SK-N-SH treated with all-trans-retinoic acid at 6 μM for 48 hours (cell line): ENCODE results near the gene COL6A2.

ENCODE experiments used
- ATAC-seq: fragments of 200-7000 bp; cut with Tn5 transposase; 3 replicates; pipeline ENCODE4 v1.9.1; 2020; ENCODE audit warnings: mild to moderate bottlenecking, moderate library complexity
- ARNTL ChIP-seq: fragments of 450-650 bp; formaldehyde crosslinking; IDR thresholded peaks from 2 replicates; pipeline ENCODE4 v1.5.0; 2020; ENCODE audit warnings: low read depth, mild to moderate bottlenecking, moderate library complexity, borderline replicate concordance
- BACH2 ChIP-seq: fragments of 250-450 bp; sonication (Bioruptor Pico); IDR thresholded peaks from 2 replicates; pipeline ENCODE4 v1.9.0; 2021; ENCODE audit warnings: mild to moderate bottlenecking, borderline replicate concordance
- CSDC2 ChIP-seq: fragments of 250-450 bp; sonication (Bioruptor Pico); IDR thresholded peaks from 2 replicates; pipeline ENCODE4 v1.5.0; 2020; ENCODE audit warnings: mild to moderate bottlenecking, moderate library complexity
- ESRRG ChIP-seq: fragments of 250-450 bp; sonication (Bioruptor Pico); IDR thresholded peaks from 2 replicates; pipeline ENCODE4 v1.6.1; 2021; ENCODE audit warnings: mild to moderate bottlenecking
- GLIS3 ChIP-seq: fragments of 250-450 bp; sonication (Bioruptor Pico); IDR thresholded peaks from 2 replicates; pipeline ENCODE4 v1.5.0; 2020; ENCODE audit warnings: mild to moderate bottlenecking, moderate library complexity
- ISL1 ChIP-seq: fragments of 250-450 bp; sonication (Bioruptor Pico); IDR thresholded peaks from 2 replicates; pipeline ENCODE4 v2.1.2; 2022; ENCODE audit warnings: mild to moderate bottlenecking, moderate library complexity
- OSR1 ChIP-seq: fragments of 250-450 bp; sonication (Bioruptor Pico); IDR thresholded peaks from 2 replicates; pipeline ENCODE4 v1.8.0; 2022; ENCODE audit warnings: moderate library complexity, mild to moderate bottlenecking, inconsistent platforms
- PPARA ChIP-seq: fragments of 250-450 bp; sonication (Bioruptor Pico); IDR thresholded peaks from 2 replicates; pipeline ENCODE4 v1.5.0; 2020; ENCODE audit warnings: mild to moderate bottlenecking, borderline replicate concordance
- RARB ChIP-seq: fragments of 250-450 bp; sonication (Bioruptor Pico); IDR thresholded peaks from 2 replicates; pipeline ENCODE4 v1.8.0; 2021; ENCODE audit warnings: mild to moderate bottlenecking, moderate library complexity
- TCF4 ChIP-seq: fragments of 250-450 bp; sonication (Bioruptor Pico); IDR thresholded peaks from 2 replicates; pipeline ENCODE4 v1.8.0; 2021; ENCODE audit warnings: mild to moderate bottlenecking, moderate library complexity, borderline replicate concordance
- ZC3H10 ChIP-seq: fragments of 250-450 bp; sonication (Bioruptor Pico); IDR thresholded peaks from 2 replicates; pipeline ENCODE4 v1.5.1; 2021; ENCODE audit warnings: mild to moderate bottlenecking, moderate library complexity
- ZFP3 ChIP-seq: fragments of 250-450 bp; sonication (Bioruptor Pico); IDR thresholded peaks from 2 replicates; pipeline ENCODE4 v1.5.0; 2020; ENCODE audit warnings: mild to moderate bottlenecking, moderate library complexity
- ZFP30 ChIP-seq: fragments of 450-650 bp; formaldehyde crosslinking; IDR thresholded peaks from 2 replicates; pipeline ENCODE4 v1.5.0; 2022; ENCODE audit warnings: mild to moderate bottlenecking, moderate library complexity
- ZNF70 ChIP-seq: fragments of 450-650 bp; formaldehyde crosslinking; IDR thresholded peaks from 2 replicates; pipeline ENCODE4 v1.5.0; 2020; ENCODE audit warnings: mild to moderate bottlenecking, moderate library complexity
- TF ChIP-seq, protein P1 (sequence below): fragments of 250-450 bp; sonication (Bioruptor Pico); IDR thresholded peaks from 2 replicates; pipeline ENCODE4 v1.8.0; 2021; ENCODE audit warnings: low read depth, mild to moderate bottlenecking, moderate library complexity, borderline replicate concordance
- TF ChIP-seq, protein P2 (sequence below): fragments of 250-450 bp; sonication (Bioruptor Pico); IDR thresholded peaks from 2 replicates; pipeline ENCODE4 v1.5.0; 2020; ENCODE audit warnings: mild to moderate bottlenecking, moderate library complexity
- TF ChIP-seq, protein P3 (sequence below): fragments of 250-450 bp; sonication (Bioruptor Pico); IDR thresholded peaks from 2 replicates; pipeline ENCODE4 v1.5.1; 2020; ENCODE audit warnings: low read depth, mild to moderate bottlenecking, moderate library complexity
- TF ChIP-seq, protein P4 (sequence below): fragments of 250-450 bp; sonication (Bioruptor Pico); IDR thresholded peaks from 2 replicates; pipeline ENCODE4 v1.5.1; 2021; ENCODE audit warnings: mild to moderate bottlenecking, moderate library complexity
- TF ChIP-seq, protein P5 (sequence below): fragments of 250-450 bp; sonication (Bioruptor Pico); IDR thresholded peaks from 2 replicates; pipeline ENCODE4 v1.8.0; 2020; ENCODE audit warnings: mild to moderate bottlenecking, moderate library complexity, borderline replicate concordance

Gene COL6A2

DNA sequence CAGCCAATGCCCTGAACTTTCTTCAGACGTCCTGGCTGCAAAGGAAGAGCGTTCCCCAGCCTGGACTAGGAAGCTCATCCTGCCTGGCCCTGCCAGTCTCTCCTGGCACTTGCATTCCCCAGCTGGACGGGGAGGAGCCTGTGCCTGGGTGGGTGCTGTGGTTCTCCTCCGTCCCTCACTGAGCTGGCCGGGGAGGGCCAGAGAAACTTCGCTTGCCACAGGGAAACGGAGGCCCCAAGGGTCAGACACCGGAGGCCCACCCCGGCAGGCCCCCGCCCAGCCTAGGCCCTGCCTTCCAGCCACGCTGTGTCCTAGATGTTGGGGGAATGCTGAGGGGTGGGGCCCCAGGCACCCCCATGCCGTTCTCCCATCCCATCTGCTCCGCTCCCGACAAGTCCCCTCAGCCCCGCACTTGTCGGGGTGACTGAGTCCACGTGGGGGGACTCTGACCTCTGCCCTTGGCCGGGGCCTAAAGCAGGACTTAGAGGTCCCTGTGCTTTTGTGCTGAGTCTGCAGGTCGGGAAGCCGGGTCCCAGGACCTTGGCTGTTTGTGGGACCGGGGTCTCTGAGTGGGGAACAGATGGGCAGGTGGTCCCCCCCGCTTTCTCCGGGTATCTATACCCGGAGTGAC is 52.7 kb downstream of the COL6A2 start:
- ATAC-seq = no peak
- TF ChIP-seq BACH2 (no peak), RARB (CRISPR knock-in tag) (no peak)

DNA sequence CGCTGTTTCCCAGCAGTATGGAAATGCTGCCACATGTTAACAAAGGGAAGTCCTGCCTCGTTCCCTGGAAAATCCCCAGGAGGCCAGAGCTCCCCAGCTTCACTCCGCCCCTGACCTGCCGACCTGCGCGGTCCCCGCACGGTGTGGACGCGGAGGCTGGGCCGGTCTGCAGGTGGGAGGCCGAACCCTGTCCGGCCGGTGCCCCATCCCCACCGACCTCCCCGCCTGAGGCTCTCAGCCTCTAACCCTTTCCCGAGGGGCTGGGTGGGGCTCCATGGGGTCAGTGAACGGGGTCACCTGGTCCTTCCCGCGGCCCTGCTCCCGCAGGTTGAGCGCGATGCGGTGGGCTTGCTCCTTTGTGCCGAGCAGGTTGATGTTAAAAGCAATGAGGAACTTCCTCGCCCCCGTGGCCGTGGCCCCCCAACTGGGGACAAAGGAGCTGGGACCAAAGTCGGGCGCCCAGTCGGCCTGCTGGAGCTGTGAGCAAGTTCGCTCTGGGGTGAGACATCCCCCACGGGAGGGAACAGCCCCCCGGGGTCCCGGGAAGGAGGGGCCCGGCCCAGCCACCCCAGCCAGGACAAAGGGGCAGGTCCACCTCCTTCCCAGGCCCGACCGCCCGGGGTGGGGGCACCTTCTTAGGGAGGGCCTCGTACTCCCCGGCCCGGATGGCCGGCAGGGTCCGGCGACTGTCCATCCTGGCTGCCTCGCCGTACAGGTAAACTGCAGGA is 53.5 kb downstream of the COL6A2 start:
- TF ChIP-seq ESRRG (CRISPR knock-in tag) (no peak), ZFP30 (CRISPR knock-in tag) (no peak), RARB (CRISPR knock-in tag) (no peak), ZFP3 (CRISPR knock-in tag) (no peak), ARNTL (no peak), ZC3H10 (no peak)
- TF ChIP-seq, protein P1, sequence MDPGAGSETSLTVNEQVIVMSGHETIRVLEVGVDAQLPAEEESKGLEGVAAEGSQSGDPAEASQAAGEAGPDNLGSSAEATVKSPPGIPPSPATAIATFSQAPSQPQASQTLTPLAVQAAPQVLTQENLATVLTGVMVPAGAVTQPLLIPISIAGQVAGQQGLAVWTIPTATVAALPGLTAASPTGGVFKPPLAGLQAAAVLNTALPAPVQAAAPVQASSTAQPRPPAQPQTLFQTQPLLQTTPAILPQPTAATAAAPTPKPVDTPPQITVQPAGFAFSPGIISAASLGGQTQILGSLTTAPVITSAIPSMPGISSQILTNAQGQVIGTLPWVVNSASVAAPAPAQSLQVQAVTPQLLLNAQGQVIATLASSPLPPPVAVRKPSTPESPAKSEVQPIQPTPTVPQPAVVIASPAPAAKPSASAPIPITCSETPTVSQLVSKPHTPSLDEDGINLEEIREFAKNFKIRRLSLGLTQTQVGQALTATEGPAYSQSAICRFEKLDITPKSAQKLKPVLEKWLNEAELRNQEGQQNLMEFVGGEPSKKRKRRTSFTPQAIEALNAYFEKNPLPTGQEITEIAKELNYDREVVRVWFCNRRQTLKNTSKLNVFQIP = no peak
- TF ChIP-seq, protein P2, sequence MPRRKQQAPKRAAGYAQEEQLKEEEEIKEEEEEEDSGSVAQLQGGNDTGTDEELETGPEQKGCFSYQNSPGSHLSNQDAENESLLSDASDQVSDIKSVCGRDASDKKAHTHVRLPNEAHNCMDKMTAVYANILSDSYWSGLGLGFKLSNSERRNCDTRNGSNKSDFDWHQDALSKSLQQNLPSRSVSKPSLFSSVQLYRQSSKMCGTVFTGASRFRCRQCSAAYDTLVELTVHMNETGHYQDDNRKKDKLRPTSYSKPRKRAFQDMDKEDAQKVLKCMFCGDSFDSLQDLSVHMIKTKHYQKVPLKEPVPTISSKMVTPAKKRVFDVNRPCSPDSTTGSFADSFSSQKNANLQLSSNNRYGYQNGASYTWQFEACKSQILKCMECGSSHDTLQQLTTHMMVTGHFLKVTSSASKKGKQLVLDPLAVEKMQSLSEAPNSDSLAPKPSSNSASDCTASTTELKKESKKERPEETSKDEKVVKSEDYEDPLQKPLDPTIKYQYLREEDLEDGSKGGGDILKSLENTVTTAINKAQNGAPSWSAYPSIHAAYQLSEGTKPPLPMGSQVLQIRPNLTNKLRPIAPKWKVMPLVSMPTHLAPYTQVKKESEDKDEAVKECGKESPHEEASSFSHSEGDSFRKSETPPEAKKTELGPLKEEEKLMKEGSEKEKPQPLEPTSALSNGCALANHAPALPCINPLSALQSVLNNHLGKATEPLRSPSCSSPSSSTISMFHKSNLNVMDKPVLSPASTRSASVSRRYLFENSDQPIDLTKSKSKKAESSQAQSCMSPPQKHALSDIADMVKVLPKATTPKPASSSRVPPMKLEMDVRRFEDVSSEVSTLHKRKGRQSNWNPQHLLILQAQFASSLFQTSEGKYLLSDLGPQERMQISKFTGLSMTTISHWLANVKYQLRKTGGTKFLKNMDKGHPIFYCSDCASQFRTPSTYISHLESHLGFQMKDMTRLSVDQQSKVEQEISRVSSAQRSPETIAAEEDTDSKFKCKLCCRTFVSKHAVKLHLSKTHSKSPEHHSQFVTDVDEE (CRISPR knock-in tag) = no peak
- TF ChIP-seq, all 23 proteins: peak for 0
- ATAC-seq = no peak

DNA sequence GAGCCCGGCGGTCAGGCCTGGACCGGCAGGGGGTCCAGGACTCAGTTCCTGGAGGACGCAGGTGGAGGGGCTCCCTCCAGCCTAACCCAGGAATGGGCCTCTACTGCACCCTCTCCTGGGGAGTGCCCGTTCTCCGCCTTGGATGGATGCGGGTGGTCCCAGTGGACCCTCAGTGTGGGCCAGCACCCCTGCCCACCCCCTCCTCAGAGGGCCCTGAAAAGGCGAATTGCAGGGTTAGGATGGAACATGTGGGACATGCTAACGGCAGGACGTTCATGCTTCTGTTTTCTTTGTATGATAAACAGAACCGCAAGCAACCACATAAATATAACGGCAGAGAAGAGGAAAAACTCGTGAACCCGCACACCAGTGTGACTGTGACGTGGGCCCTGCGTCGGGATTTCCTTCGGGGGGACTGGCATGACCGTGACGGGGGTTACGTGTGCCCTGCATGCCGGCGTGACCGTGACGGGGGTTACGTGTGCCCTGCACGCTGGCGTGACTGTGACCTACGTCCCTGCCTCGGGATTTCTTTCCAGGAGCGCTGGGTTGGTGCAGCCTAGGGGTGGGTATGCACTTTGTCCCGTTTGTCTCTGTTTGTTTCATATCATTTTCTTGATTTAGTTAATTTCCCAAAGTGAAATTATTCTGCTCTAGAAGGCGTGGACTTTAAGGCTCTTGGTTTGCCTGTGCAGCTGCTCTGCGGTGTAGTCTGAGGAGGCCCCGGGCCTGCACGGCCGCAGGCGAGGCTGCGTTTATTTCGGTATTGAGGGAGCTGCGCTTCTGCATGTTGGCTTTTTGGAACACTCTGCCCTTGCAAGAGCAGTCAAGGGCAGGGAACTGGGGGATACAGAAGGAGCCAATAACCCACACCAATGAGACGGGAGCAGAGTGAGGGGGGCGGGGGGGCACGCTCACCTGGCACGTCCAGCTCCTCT is 54.3 kb downstream of the COL6A2 start:
- no peak for ATAC-seq
- TF ChIP-seq PPARA (CRISPR knock-in tag) (no peak), OSR1 (CRISPR knock-in tag) (no peak), ESRRG (CRISPR knock-in tag) (no peak), RARB (CRISPR knock-in tag) (no peak), ZNF70 (CRISPR knock-in tag) (no peak), ISL1 (CRISPR knock-in tag) (no peak), TCF4 (no peak), GLIS3 (CRISPR knock-in tag) (no peak), BACH2 (no peak), CSDC2 (CRISPR knock-in tag) (no peak), ZFP3 (CRISPR knock-in tag) (no peak)
- TF ChIP-seq, protein P3, sequence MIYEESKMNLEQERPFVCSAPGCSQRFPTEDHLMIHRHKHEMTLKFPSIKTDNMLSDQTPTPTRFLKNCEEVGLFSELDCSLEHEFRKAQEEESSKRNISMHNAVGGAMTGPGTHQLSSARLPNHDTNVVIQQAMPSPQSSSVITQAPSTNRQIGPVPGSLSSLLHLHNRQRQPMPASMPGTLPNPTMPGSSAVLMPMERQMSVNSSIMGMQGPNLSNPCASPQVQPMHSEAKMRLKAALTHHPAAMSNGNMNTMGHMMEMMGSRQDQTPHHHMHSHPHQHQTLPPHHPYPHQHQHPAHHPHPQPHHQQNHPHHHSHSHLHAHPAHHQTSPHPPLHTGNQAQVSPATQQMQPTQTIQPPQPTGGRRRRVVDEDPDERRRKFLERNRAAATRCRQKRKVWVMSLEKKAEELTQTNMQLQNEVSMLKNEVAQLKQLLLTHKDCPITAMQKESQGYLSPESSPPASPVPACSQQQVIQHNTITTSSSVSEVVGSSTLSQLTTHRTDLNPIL (CRISPR knock-in tag) = no peak
- TF ChIP-seq, protein P4, sequence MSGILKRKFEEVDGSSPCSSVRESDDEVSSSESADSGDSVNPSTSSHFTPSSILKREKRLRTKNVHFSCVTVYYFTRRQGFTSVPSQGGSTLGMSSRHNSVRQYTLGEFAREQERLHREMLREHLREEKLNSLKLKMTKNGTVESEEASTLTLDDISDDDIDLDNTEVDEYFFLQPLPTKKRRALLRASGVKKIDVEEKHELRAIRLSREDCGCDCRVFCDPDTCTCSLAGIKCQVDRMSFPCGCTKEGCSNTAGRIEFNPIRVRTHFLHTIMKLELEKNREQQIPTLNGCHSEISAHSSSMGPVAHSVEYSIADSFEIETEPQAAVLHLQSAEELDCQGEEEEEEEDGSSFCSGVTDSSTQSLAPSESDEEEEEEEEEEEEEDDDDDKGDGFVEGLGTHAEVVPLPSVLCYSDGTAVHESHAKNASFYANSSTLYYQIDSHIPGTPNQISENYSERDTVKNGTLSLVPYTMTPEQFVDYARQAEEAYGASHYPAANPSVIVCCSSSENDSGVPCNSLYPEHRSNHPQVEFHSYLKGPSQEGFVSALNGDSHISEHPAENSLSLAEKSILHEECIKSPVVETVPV (CRISPR knock-in tag) = no peak
- TF ChIP-seq, protein P5, sequence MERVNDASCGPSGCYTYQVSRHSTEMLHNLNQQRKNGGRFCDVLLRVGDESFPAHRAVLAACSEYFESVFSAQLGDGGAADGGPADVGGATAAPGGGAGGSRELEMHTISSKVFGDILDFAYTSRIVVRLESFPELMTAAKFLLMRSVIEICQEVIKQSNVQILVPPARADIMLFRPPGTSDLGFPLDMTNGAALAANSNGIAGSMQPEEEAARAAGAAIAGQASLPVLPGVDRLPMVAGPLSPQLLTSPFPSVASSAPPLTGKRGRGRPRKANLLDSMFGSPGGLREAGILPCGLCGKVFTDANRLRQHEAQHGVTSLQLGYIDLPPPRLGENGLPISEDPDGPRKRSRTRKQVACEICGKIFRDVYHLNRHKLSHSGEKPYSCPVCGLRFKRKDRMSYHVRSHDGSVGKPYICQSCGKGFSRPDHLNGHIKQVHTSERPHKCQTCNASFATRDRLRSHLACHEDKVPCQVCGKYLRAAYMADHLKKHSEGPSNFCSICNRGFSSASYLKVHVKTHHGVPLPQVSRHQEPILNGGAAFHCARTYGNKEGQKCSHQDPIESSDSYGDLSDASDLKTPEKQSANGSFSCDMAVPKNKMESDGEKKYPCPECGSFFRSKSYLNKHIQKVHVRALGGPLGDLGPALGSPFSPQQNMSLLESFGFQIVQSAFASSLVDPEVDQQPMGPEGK (CRISPR knock-in tag) = no peak
- TF ChIP-seq, protein P2 (CRISPR knock-in tag) = no peak
